SK-N-SH (cell line): ENCODE results near the gene DNAJB6. TPM values are rescaled to one million over a fixed set of nuclear protein-coding genes. Genes with fewer than 3 reads are reported as not detected.

Experiments
- CTCF ChIA-PET: fragments of 300-600, 350-600 bp; formaldehyde crosslinking; extraction: SDS; loops from one replicate; lab custom pipeline; 2021; lab: Yijun Ruan, JAX
- POLR2A ChIA-PET: fragments of 350-600 bp; sonication (Branson Sonifier 250); formaldehyde crosslinking; extraction: SDS; loops from one replicate; lab custom pipeline; 2020; ENCODE audit warnings: antibody characterized with exemption, inconsistent platforms; lab: Yijun Ruan, JAX
- DNase-seq: peaks from one replicate; pipeline ENCODE4 v3.0.0; 2012
- H2AFZ ChIP-seq: fragments of 200-600 bp; sonication (generic); 2 replicates; pipeline ENCODE4 v1.8.1; 2016; ENCODE audit warnings: antibody characterized with exemption, mild to moderate bottlenecking, low read depth
- H3F3A ChIP-seq: fragments of 200-600 bp; sonication (generic); replicated peaks from 2 replicates; pipeline ENCODE3; 2016; ENCODE audit warnings: antibody characterized with exemption, mild to moderate bottlenecking; ENCODE audit not compliant: insufficient read depth
- H3K27ac ChIP-seq, 2 experiments: fragments of 200-500 bp in 1 of 2; fragments of 200-600 bp in 1 of 2; sonication (Bioruptor generic) in 1 of 2; sonication (generic), shearing (Covaris generic) in 1 of 2; 2 replicates each; pipeline versions ENCODE4 v1.5.1 to v1.6.1; 2014 to 2016; ENCODE audit warnings: low read depth in 2 of 2, inconsistent platforms in 1 of 2, low read length in 1 of 2, mild to moderate bottlenecking in 1 of 2, mixed read lengths in 1 of 2
- H3K27me3 ChIP-seq: fragments of 200-600 bp; sonication (generic), shearing (Covaris generic); 2 replicates; pipeline ENCODE4 v1.6.1; 2016; ENCODE audit warnings: mixed run types; ENCODE audit not compliant: insufficient read depth
- H3K36me3 ChIP-seq, 2 experiments: fragments of 200-500 bp in 1 of 2; fragments of 200-600 bp in 1 of 2; sonication (Bioruptor generic) in 1 of 2; sonication (generic) in 1 of 2; replicated peaks in 1 of 2; 2 replicates each; pipeline versions ENCODE3 to v1.5.1; 2014 to 2016; ENCODE audit warnings: low read length in 1 of 2, mild to moderate bottlenecking in 1 of 2; ENCODE audit not compliant: insufficient read depth in 2 of 2, control insufficient read depth in 1 of 2
- H3K4me1 ChIP-seq, 2 experiments: fragments of 200-500 bp in 1 of 2; fragments of 200-600 bp in 1 of 2; sonication (Bioruptor generic) in 1 of 2; sonication (generic), shearing (Covaris generic) in 1 of 2; 2 replicates each; pipeline versions ENCODE4 v1.5.1 to v1.6.1; 2014 to 2016; ENCODE audit warnings: low read depth in 1 of 2, low read length in 1 of 2, mixed run types in 1 of 2; ENCODE audit not compliant: insufficient read depth in 2 of 2, control insufficient read depth in 1 of 2
- H3K4me2 ChIP-seq: fragments of 200-600 bp; sonication (generic), shearing (Covaris generic); 2 replicates; pipeline ENCODE4 v1.6.1; 2017; ENCODE audit warnings: mixed run types
- H3K4me3 ChIP-seq, 2 experiments: fragments of 200-500 bp in 1 of 2; fragments of 200-600 bp in 1 of 2; sonication (Bioruptor generic) in 1 of 2; sonication (generic), shearing (Covaris generic) in 1 of 2; 2 replicates each; pipeline versions ENCODE4 v1.5.1 to v1.8.1; 2014 to 2016; ENCODE audit warnings: low read depth in 2 of 2, inconsistent platforms in 1 of 2, low read length in 1 of 2, mild to moderate bottlenecking in 1 of 2, mixed read lengths in 1 of 2, moderate library complexity in 1 of 2
- H3K79me2 ChIP-seq: fragments of 200-600 bp; sonication (generic); 2 replicates; pipeline ENCODE4 v1.8.1; 2017; ENCODE audit warnings: mild to moderate bottlenecking; ENCODE audit not compliant: insufficient read depth
- H3K9ac ChIP-seq: fragments of 200-600 bp; sonication (generic); 2 replicates; pipeline ENCODE4 v1.6.1; 2017; ENCODE audit warnings: mixed run types
- H3K9me2 ChIP-seq: fragments of 200-600 bp; sonication (generic); 2 replicates; pipeline ENCODE4 v1.6.1; 2017; ENCODE audit warnings: mixed run types
- H3K9me3 ChIP-seq: fragments of 200-600 bp; sonication (generic); 2 replicates; pipeline ENCODE4 v1.6.1; 2017; ENCODE audit warnings: mixed run types, mild to moderate bottlenecking, moderate library complexity
- H4K20me1 ChIP-seq: fragments of 200-600 bp; sonication (generic); 2 replicates; pipeline ENCODE4 v1.6.1; 2017; ENCODE audit warnings: mild to moderate bottlenecking, mixed run types; ENCODE audit not compliant: insufficient read depth
- CHD2 ChIP-seq: fragments of 150-350 bp; IDR thresholded peaks from 2 replicates; pipeline ENCODE4 v1.6.1; 2018; ENCODE audit warnings: low read length; ENCODE audit not compliant: partially characterized antibody
- ELF1 ChIP-seq: IDR thresholded peaks from 2 replicates; pipeline ENCODE4 v1.4.0; 2012
- FOXJ3 ChIP-seq: sonication (generic); formaldehyde crosslinking; IDR thresholded peaks from 2 replicates; pipeline ENCODE4 v1.5.1; 2020; ENCODE audit warnings: mild to moderate bottlenecking, missing genetic modification reagents
- FOXM1 ChIP-seq: IDR thresholded peaks from 2 replicates; pipeline ENCODE4 v1.4.0; 2012; ENCODE audit warnings: low read depth, mild to moderate bottlenecking
- GABPA ChIP-seq: IDR thresholded peaks from 2 replicates; pipeline ENCODE4 v1.4.0; 2012; ENCODE audit warnings: low read depth, mild to moderate bottlenecking
- GATA2 ChIP-seq: sonication (generic); formaldehyde crosslinking; IDR thresholded peaks from 2 replicates; pipeline ENCODE4 v1.5.0; 2020; ENCODE audit warnings: mild to moderate bottlenecking, missing genetic modification reagents
- IRF3 ChIP-seq: fragments of 150-350 bp; IDR thresholded peaks from 2 replicates; pipeline ENCODE4 v1.6.1; 2016; ENCODE audit warnings: mild to moderate bottlenecking, low read depth, low read length
- MXI1 ChIP-seq: IDR thresholded peaks from 2 replicates; pipeline ENCODE4 v1.6.1; 2012; ENCODE audit warnings: mild to moderate bottlenecking, low read depth, low read length, improper control_type of control experiment
- NFIC ChIP-seq: IDR thresholded peaks from 2 replicates; pipeline ENCODE4 v1.4.0; 2012; ENCODE audit warnings: borderline replicate concordance
- NRF1 ChIP-seq: IDR thresholded peaks from 2 replicates; pipeline ENCODE4 v1.6.1; 2012; ENCODE audit warnings: low read depth, mild to moderate bottlenecking, low read length
- PBX3 ChIP-seq: IDR thresholded peaks from 2 replicates; pipeline ENCODE4; 2012
- POLR2AphosphoS5 ChIP-seq: IDR thresholded peaks from 2 replicates; pipeline ENCODE4 v1.6.1; 2012; ENCODE audit warnings: low read depth, low read length
- RAD21 ChIP-seq: IDR thresholded peaks from 2 replicates; pipeline ENCODE4 v1.6.1; 2012; ENCODE audit warnings: mild to moderate bottlenecking, low read length
- RFX5 ChIP-seq: IDR thresholded peaks from 2 replicates; pipeline ENCODE4 v1.6.1; 2012; ENCODE audit warnings: mild to moderate bottlenecking, improper control_type of control experiment, low read length
- RXRA ChIP-seq: IDR thresholded peaks from 2 replicates; pipeline ENCODE4 v1.4.0; 2012; ENCODE audit warnings: low read depth, mild to moderate bottlenecking, borderline replicate concordance
- SIN3A ChIP-seq: IDR thresholded peaks from 2 replicates; pipeline ENCODE4 v1.6.1; 2012; ENCODE audit warnings: low read depth, mild to moderate bottlenecking, low read length, moderate library complexity, borderline replicate concordance
- TCF12 ChIP-seq: IDR thresholded peaks from 2 replicates; pipeline ENCODE4 v1.4.0; 2012
- USF2 ChIP-seq: fragments of 150-350 bp; IDR thresholded peaks from 2 replicates; pipeline ENCODE4 v1.6.1; 2017; ENCODE audit warnings: antibody characterized with exemption, low read length, low read depth, borderline replicate concordance
- YY1 ChIP-seq: IDR thresholded peaks from 2 replicates; pipeline ENCODE4 v1.4.0; 2012; ENCODE audit warnings: low read depth, mild to moderate bottlenecking
- WGBS: methylation state at CpG from one replicate; pipeline ENCODE4 v1.1.6; 2017; ENCODE audit warnings: low lambda C conversion rate; 5-methylcytosine and 5-hydroxymethylcytosine counted together
- polyA plus RNA-seq, 3 experiments: library from polyadenylated mRNA; depleted of rRNA; stranded (reverse); fragments of >200 nt; gene quantifications; 2 replicates each; pipeline ENCODE4 v1.2.3, GENCODE V29; 2012
- TF ChIP-seq, protein P1 (sequence below): IDR thresholded peaks from 2 replicates; pipeline ENCODE4 v1.4.0; 2012; ENCODE audit warnings: low read depth

The DNAJB6 gene
- polyA plus RNA-seq, 1 of the 3 experiments (the other 2 are of a cell fraction): 176 TPM

DNA sequence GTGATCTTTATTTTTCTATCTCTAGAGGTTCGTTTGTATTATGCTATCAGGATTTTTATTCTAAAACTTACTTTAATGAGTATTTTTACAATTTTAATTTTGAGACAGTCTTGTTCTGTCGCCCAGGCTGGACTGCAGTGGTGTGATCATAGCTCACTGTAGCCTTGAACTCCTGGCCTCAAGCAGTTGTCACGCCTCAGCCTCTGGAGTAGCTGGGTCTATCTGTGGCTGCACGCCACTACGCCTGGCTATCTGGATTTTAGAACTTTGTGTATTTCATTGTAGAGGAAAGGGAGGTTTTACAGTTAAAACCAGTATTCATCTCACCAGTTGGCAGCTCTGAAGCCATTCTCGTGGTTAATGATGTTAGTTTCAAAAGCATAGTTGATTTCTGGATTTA lies 25.9 kb downstream of the DNAJB6 start (continued):
- TF ChIP-seq RFX5 (no peak), PBX3 (no peak), MXI1 (no peak), RXRA (no peak), CHD2 (no peak), POLR2AphosphoS5 (no peak), YY1 (no peak), FOXJ3 (no peak)
- TF ChIP-seq, protein P1, sequence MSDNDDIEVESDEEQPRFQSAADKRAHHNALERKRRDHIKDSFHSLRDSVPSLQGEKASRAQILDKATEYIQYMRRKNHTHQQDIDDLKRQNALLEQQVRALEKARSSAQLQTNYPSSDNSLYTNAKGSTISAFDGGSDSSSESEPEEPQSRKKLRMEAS: no peak

DNA sequence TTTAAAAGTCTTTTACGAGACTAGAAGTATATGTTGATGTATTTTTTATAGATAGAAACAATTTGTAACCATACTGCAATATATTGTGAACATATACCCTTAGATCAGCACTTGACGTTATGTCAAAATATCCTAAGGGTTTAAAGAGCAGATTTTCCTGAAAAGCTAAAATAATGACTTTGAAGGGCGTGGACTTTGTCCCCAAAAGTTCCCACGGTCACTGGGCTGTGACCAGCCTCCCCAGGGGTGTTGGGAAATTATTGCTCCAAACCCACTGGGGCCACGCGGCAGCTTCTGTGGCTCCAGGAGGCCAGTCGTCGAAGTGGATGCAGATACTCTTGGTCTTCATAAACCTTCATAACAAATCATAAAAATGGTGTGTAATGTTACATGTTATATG lies 29.9 kb downstream of the DNAJB6 start:
- peaks cover 89% of the 10 kb centered on the region for H4K20me1 ChIP-seq
- peaks cover 83 to 100% of the 10 kb centered on the region in 2 experiments for H3K36me3 ChIP-seq
- CTCF ChIA-PET: interaction anchor here (0.9 to 1.3 kb wide), 4 partner anchors 13 to 482 kb away, joined by 3 read pairs; no protein-coding TSS in a partner anchor

More for the DNA sequence above, 29.9 kb downstream of the DNAJB6 start:
- Histone ChIP-seq H3K27me3 (no peaks in the 10 kb centered on the region), H2AFZ (no peak overlapping the region), H3K9ac (no peak overlapping the region), H3K4me1 (no peaks in the 10 kb centered on the region; a peak in 1 of 4 replicates), H3K4me3 (no peak overlapping the region), H3K9me2 (no peaks in the 10 kb centered on the region), H3F3A (peaks cover 10% of the 10 kb centered on the region), H3K27ac (no peak overlapping the region), H3K9me3 (no peaks in the 10 kb centered on the region), H3K4me2 (no peak overlapping the region), H3K79me2 (peaks cover 99% of the 10 kb centered on the region)
- TF ChIP-seq CHD2 (no peak), RXRA (no peak), IRF3 (no peak), USF2 (no peak), GATA2 (CRISPR knock-in tag) (no peak), NFIC (no peak), TCF12 (no peak), FOXM1 (no peak), RAD21 (no peak), MXI1 (no peak), SIN3A (no peak), ELF1 (no peak), GABPA (no peak), NRF1 (no peak)
- DNase-seq: no peak
- 96% methylated on average over 8 of the region's 8 CpGs for WGBS
- POLR2A ChIA-PET: no interaction called here
